ENCODE measurements around the gene AKR7A2. TPM values are rescaled to one million over a fixed set of nuclear protein-coding genes. Genes with fewer than 3 reads are reported as not detected.

AKR7A2 gene
- total RNA-seq, 1 donor from 2014 or later: 63.8 TPM

- H3K4me3 ChIP-seq: no peak overlapping the region
- intact Hi-C loops (cut with DNase I): no loop called here
- no peak for TF ChIP-seq POLR2A (IDR thresholded peaks at IDR 0.05)
- no peak for TF ChIP-seq CTCF (IDR thresholded peaks at IDR 0.05)
- TF ChIP-seq POLR2AphosphoS5 (IDR thresholded peaks at IDR 0.05; ENCODE audit: insufficient read depth in 1 of 2, low read depth in 1 of 2): no peak
- H3K36me3 ChIP-seq: peaks cover 0 to 11% of the 10 kb centered on the region in 2 donors
- H3K4me1 ChIP-seq: peaks cover 88% of the 10 kb centered on the region
- H3K27me3 ChIP-seq: no peaks in the 10 kb centered on the region
- DNase-seq (ENCODE audit: extremely low spot score in 2 of 2): no peak
- no peaks in the 10 kb centered on the region for H3K9me3 ChIP-seq
- peak overlapping the region; percentile 51 for H3K27ac ChIP-seq
These were observed 36.7 kb upstream of the AKR7A2 start for GRCh38 chr1:19348441-19349198.

DNA sequence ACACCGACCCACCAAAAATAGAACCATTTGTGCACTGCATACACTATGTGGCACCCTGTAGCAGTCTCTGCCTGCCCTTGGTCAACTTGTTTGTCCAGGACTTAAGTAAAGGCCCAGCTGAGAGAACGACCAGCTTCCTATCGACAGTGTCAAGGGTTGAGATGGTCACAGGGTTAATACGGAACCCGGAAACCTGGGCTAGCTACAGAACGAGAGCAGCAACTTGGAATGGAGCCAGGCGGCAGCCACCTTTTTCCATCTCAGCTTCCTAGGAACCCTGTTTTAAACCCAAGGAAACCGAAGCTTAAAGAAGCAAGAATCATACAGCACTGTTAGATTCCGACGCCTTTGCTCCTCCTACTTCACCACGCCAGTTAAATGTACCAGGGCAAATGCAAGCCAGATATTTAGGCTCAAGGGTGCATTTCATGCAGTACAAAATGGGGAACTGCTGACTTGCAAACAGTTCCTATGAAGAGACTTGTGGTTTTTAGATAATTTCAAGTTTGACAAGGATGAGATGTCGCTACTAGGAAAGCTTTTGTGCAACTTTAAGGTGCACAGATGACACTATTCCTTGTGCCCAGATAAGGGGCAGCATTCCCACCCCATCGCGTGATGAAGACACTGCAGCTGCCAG, 35.7 kb upstream of the AKR7A2 start:
- TF ChIP-seq POLR2A (IDR thresholded peaks at IDR 0.05): no peak
- no peak for TF ChIP-seq CTCF (IDR thresholded peaks at IDR 0.05)
- Histone ChIP-seq H3K4me1 (peaks cover 88% of the 10 kb centered on the region), H3K27me3 (no peaks in the 10 kb centered on the region), H3K9me3 (no peaks in the 10 kb centered on the region), H3K36me3 (peaks cover 0 to 15% of the 10 kb centered on the region in 2 donors), H3K4me3 (no peak overlapping the region), H3K27ac (peak overlapping the region; percentile 51)
- intact Hi-C loops (cut with DNase I): no loop called here
- no peak for DNase-seq (ENCODE audit: extremely low spot score in 2 of 2)

- TF ChIP-seq POLR2A (IDR thresholded peaks at IDR 0.05) (no peak), POLR2AphosphoS5 (IDR thresholded peaks at IDR 0.05; ENCODE audit: insufficient read depth in 1 of 2, low read depth in 1 of 2) (no peak), CTCF (IDR thresholded peaks at IDR 0.05) (no peak)
- no peaks in the 10 kb centered on the region for H3K27me3 ChIP-seq
- intact Hi-C loops (cut with DNase I): no loop called here
- peaks cover 88% of the 10 kb centered on the region for H3K4me1 ChIP-seq
- DNase-seq (ENCODE audit: extremely low spot score in 2 of 2): no peak
- peaks cover 0 to 25% of the 10 kb centered on the region in 2 donors for H3K36me3 ChIP-seq
- no peak overlapping the region for H3K4me3 ChIP-seq
- H3K27ac ChIP-seq: peak overlapping the region; percentile 70
- H3K9me3 ChIP-seq: no peaks in the 10 kb centered on the region
These were observed 34.1 kb upstream of the AKR7A2 start for GRCh38 chr1:19346026-19346425.

- Histone ChIP-seq H3K4me1 (peaks cover 84% of the 10 kb centered on the region), H3K36me3 (peaks cover 0 to 31% of the 10 kb centered on the region in 2 donors), H3K27ac (peak overlapping the region; percentile 70), H3K9me3 (no peaks in the 10 kb centered on the region), H3K4me3 (no peak overlapping the region), H3K27me3 (no peaks in the 10 kb centered on the region)
- TF ChIP-seq CTCF (IDR thresholded peaks at IDR 0.05): no peak
- no peak for TF ChIP-seq POLR2A (IDR thresholded peaks at IDR 0.05)
- no peak for TF ChIP-seq POLR2AphosphoS5 (IDR thresholded peaks at IDR 0.05; ENCODE audit: insufficient read depth in 1 of 2, low read depth in 1 of 2)
- intact Hi-C loops (cut with DNase I): no loop called here
- no peak for DNase-seq (ENCODE audit: extremely low spot score in 2 of 2)
These were observed 33.4 kb upstream of the AKR7A2 start for GRCh38 chr1:19345391-19345790.

- TF ChIP-seq POLR2A (IDR thresholded peaks at IDR 0.05) (no peak), CTCF (IDR thresholded peaks at IDR 0.05) (no peak), POLR2AphosphoS5 (IDR thresholded peaks at IDR 0.05; ENCODE audit: insufficient read depth in 1 of 2, low read depth in 1 of 2) (no peak)
- H3K9me3 ChIP-seq: no peaks in the 10 kb centered on the region
- no peak for DNase-seq (ENCODE audit: extremely low spot score in 2 of 2)
- intact Hi-C loops (cut with DNase I): loop anchor here (5.0 kb wide), 1 partner anchor 307 kb away; no protein-coding TSS in a partner anchor
- peaks cover 79% of the 10 kb centered on the region for H3K4me1 ChIP-seq
- peaks cover 0 to 37% of the 10 kb centered on the region in 2 donors for H3K36me3 ChIP-seq
- no peak overlapping the region for H3K4me3 ChIP-seq
- peak overlapping the region; percentile 70 for H3K27ac ChIP-seq
- no peaks in the 10 kb centered on the region for H3K27me3 ChIP-seq
These were observed 32.9 kb upstream of the AKR7A2 start for GRCh38 chr1:19344831-19345230.

Measured in vagina (tissue), 2 donors.